Ovary (tissue), 9 donors: ENCODE data around the gene ART3. TPM values are rescaled to one million over a fixed set of nuclear protein-coding genes. Genes with fewer than 3 reads are reported as not detected.

Source experiments
- DNase-seq, 5 donors: peaks; one replicate each; pipeline ENCODE4 v3.0.0-alpha.2; 2019 to 2020
- H3K27ac ChIP-seq, 2 donors: fragments of 200-600 bp; one replicate each; pipeline versions ENCODE4 v1.5.1 to v1.8.0; 2019 to 2022
- H3K27me3 ChIP-seq: fragments of 200-600 bp; one replicate; pipeline ENCODE4 v1.8.0; 2022
- H3K36me3 ChIP-seq: fragments of 200-600 bp; sonication (generic); one replicate; pipeline ENCODE4 v1.5.1; 2019
- H3K4me1 ChIP-seq: one replicate; pipeline ENCODE4 v1.8.1; 2013; ENCODE audit warnings: mild to moderate bottlenecking, moderate library complexity; ENCODE audit not compliant: insufficient read depth
- H3K4me3 ChIP-seq: fragments of 200-600 bp; sonication (generic); one replicate; pipeline ENCODE4 v1.5.1; 2017
- H3K9me3 ChIP-seq, 2 donors: fragments of 200-600 bp in 1 of 2; sonication (generic) in 1 of 2; one replicate each; pipeline versions ENCODE4 v1.5.1 to v1.8.1; 2013 to 2019; ENCODE audit warnings: mild to moderate bottlenecking in 1 of 2, moderate library complexity in 1 of 2
- CTCF ChIP-seq, 3 donors: fragments of 450-650 bp in 2 of 3; fragments of 200-600 bp in 1 of 3; IDR thresholded peaks; one replicate each; pipeline versions ENCODE4 v1.5.1 to v1.8.0; 2016 to 2022; ENCODE audit warnings: antibody characterized with exemption in 3 of 3, mild to moderate bottlenecking in 1 of 3
- EP300 ChIP-seq: sonication (generic); formaldehyde crosslinking; IDR thresholded peaks from one replicate; pipeline ENCODE4 v1.6.1; 2017; ENCODE audit warnings: antibody characterized with exemption
- POLR2A ChIP-seq: fragments of 450-650 bp; IDR thresholded peaks from one replicate; pipeline ENCODE4 v1.6.1; 2017; ENCODE audit warnings: antibody characterized with exemption, mild to moderate bottlenecking, moderate library complexity
- whole genome bisulfite sequencing, 3 donors: extraction: QIAGEN DNeasy Blood & Tissue Kit in 1 of 3; methylation state at CpG; one replicate each; pipeline versions ENCODE4 v1.1.5 to v1.1.7; 2013 to 2017; 5-methylcytosine and 5-hydroxymethylcytosine counted together
- intact Hi-C, 4 donors: fragments of 100-400 bp; cut with DNase I; formaldehyde crosslinking; loops; one replicate each; pipeline versions ENCODE4 v1.11.0 to v1.15.1; 2022 to 2023
- polyA plus RNA-seq, 2 donors: library from polyadenylated mRNA; stranded (reverse); fragments of 200-250 nt in 1 of 2; fragments of 350-450 nt in 1 of 2; fragmentation: Illumina TruSeq in 1 of 2; extraction: RNeasy Lipid Tissue Mini Kit (QIAGEN cat#74804) in 1 of 2; gene quantifications; one replicate each; pipeline ENCODE4 v1.2.3, GENCODE V29; 2013 to 2014
- total RNA-seq, 7 donors: library from RNA; depleted of rRNA in 2 of 7; stranded (reverse); fragments of >200 nt in 2 of 7; fragmentation: NEBNext Ultra II Directional in 3 of 7; extraction: Animal tissue kit (Norgen Biotek cat#: 25700) in 3 of 7; gene quantifications; one replicate each; pipeline versions ENCODE4 v1.1.0 to v1.2.4, GENCODE V29; 2016 to 2023
- donor health status: DM: no; HTN: no; CAD: no; lungs with moderate emphysema.
- donor health status: DM: no; HTN: no; CAD: no.
- donor health status: Bipolar disorder and iron deficiency.
- donor health status: DM: yes; HTN: yes; CAD: no.
- donor health status: DM: no; HTN: no; CAD: no.
- donor health status: DM: yes; HTN: yes; CAD: no.

ART3 gene
- total and polyA plus RNA-seq, 9 donors: 0.11 to 1.5 (median 0.71) TPM; not detected in 4

DNA sequence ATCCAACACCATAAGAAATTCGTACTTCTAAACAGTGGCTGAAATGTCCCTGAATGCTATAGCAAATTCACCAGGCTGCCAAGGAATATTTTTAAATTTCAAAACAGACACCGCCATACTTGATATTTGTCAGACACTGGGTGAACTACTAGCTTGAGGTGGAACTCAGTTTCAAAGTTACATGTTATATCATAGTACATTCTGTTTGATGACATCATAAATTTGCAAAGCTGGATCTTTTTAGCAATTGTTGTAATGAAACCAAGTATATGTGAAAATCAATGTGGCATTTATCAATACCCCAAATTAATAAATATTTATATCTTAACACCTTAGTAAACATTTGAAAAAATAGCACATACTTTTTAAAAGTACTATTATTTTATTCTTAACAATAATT lies 14.2 kb downstream of the ART3 start:
- Histone ChIP-seq H3K9me3 (no peaks in the 10 kb centered on the region), H3K27ac (no peak overlapping the region), H3K36me3 (no peaks in the 10 kb centered on the region), H3K4me1 (no peaks in the 10 kb centered on the region), H3K27me3 (no peaks in the 10 kb centered on the region), H3K4me3 (no peak overlapping the region)
- WGBS, 3 donors: 90 to 94% (median 90%) methylated on average over 2 of the region's 2 CpGs
- TF ChIP-seq CTCF (IDR thresholded peaks at IDR 0.05): no peak
- TF ChIP-seq POLR2A: no peak
- TF ChIP-seq EP300: no peak
- DNase-seq: no peak
- intact Hi-C loops: no loop called here

- TF ChIP-seq POLR2A: no peak
- TF ChIP-seq EP300: no peak
- no peak for TF ChIP-seq CTCF (IDR thresholded peaks at IDR 0.05)
- no peaks in the 10 kb centered on the region for H3K27me3 ChIP-seq
- no peak for DNase-seq
- 64 to 74% (median 73%) methylated on average over 7 of the region's 7 CpGs for WGBS, 3 donors
- H3K4me1 ChIP-seq: no peaks in the 10 kb centered on the region
- H3K27ac ChIP-seq: no peak overlapping the region
- no peaks in the 10 kb centered on the region for H3K36me3 ChIP-seq
- no peaks in the 10 kb centered on the region for H3K9me3 ChIP-seq
- no peak overlapping the region for H3K4me3 ChIP-seq
- intact Hi-C loops: no loop called here
Observed at GRCh38 chr4:76090241-76090691, 15.8 kb downstream of the ART3 start.

GRCh38 chr4:76091052-76091451 lies 16.5 kb downstream of the ART3 start:
- H3K27me3 ChIP-seq: no peaks in the 10 kb centered on the region
- no peak overlapping the region for H3K27ac ChIP-seq
- no peaks in the 10 kb centered on the region for H3K36me3 ChIP-seq
- no peaks in the 10 kb centered on the region for H3K9me3 ChIP-seq
- intact Hi-C loops: no loop called here
- no peak for DNase-seq
- no peak overlapping the region for H3K4me3 ChIP-seq
- no peaks in the 10 kb centered on the region for H3K4me1 ChIP-seq
- WGBS, 3 donors: 84 to 86% (median 84%) methylated on average over 2 of the region's 2 CpGs
- TF ChIP-seq EP300 (no peak), CTCF (IDR thresholded peaks at IDR 0.05) (no peak), POLR2A (no peak)

GRCh38 chr4:76095568-76095967 lies 21.1 kb downstream of the ART3 start:
- intact Hi-C loops: no loop called here
- TF ChIP-seq EP300 (no peak), CTCF (IDR thresholded peaks at IDR 0.05) (no peak), POLR2A (no peak)
- Histone ChIP-seq H3K36me3 (no peaks in the 10 kb centered on the region), H3K27me3 (no peaks in the 10 kb centered on the region), H3K27ac (no peak overlapping the region), H3K4me3 (no peak overlapping the region), H3K9me3 (no peaks in the 10 kb centered on the region), H3K4me1 (no peaks in the 10 kb centered on the region)
- no peak for DNase-seq

DNA sequence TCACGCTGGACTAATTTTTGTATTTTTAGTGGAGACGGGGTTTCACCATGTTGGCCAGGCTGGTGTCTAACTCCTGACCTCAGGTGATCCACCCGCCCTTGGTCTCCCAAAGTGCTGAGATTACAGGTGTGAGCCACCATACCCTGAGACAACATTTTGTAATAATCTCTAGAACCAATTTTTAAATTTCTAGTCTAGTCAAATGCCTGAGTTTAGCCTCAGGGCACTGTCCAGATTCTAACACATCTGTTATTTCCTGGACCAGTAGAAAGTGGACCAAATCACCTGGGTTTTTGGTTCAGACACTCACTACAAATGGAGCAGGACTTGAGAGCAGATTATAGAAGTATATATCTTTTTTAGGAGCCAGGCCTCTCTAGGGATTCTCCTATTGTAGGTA lies 21.6 kb downstream of the ART3 start:
- Histone ChIP-seq H3K27ac (no peak overlapping the region), H3K36me3 (no peaks in the 10 kb centered on the region), H3K4me3 (no peak overlapping the region), H3K4me1 (no peaks in the 10 kb centered on the region), H3K27me3 (no peaks in the 10 kb centered on the region), H3K9me3 (no peaks in the 10 kb centered on the region)
- TF ChIP-seq POLR2A: no peak
- no peak for TF ChIP-seq CTCF (IDR thresholded peaks at IDR 0.05)
- TF ChIP-seq EP300: no peak
- 90 to 93% (median 92%) methylated on average over 3 of the region's 3 CpGs for WGBS, 3 donors
- intact Hi-C loops: no loop called here
- no peak for DNase-seq
